Left colon (tissue), 2 donors: ENCODE results near the gene GATAD2B. TPM values are rescaled to one million over a fixed set of nuclear protein-coding genes. Genes with fewer than 3 reads are reported as not detected.

Experiments
- microRNA-seq, 2 donors: library from miRNA; unstranded; fragments of <30 nt; microRNA quantifications; one replicate each; pipeline versions ENCODE4 v1.1.0 to v1.2.0, GENCODE V29; 2020
- total RNA-seq, 2 donors: library from RNA; stranded (reverse); fragmentation: NEBNext Ultra II Directional; extraction: Animal tissue kit (Norgen Biotek cat#: 25700); gene quantifications; one replicate each; pipeline ENCODE4 v1.2.1, GENCODE V29; 2021
- donor health status: DM: no; HTN: no; CAD: no.
- donor health status: DM: yes; HTN: yes; CAD: no.

The GATAD2B gene
- total RNA-seq, 2 donors from 2014 or later = 33.9 to 34.9 TPM

Small RNA genes within 50 kb of the gene (microRNA-seq; reads per million reads assigned to microRNA genes)
- gene MIR6737 = 0 reads per million in 2 donors

Other genes starting within 250 kb of the GATAD2B start
- 1 to 10 TPM; 2.8 to 5.2 TPM for gene NPR1, start 244.3 kb downstream of the GATAD2B start, total RNA-seq
- 10 to 100 TPM; 25.8 to 28.1 TPM for gene INTS3, start 194.9 kb downstream of the GATAD2B start, total RNA-seq
- 10 to 100 TPM; 22.5 to 24.8 TPM for gene SLC27A3, start 147.6 kb downstream of the GATAD2B start, total RNA-seq
- 10 to 100 TPM; 32.1 to 41.7 TPM for gene DENND4B, start 23.7 kb upstream of the GATAD2B start, total RNA-seq
- gene CRTC2, start 35.6 kb upstream of the GATAD2B start, total RNA-seq = 10 to 100 TPM; 21.9 to 30.1 TPM
- gene SLC39A1, start 40.6 kb upstream of the GATAD2B start, total RNA-seq = 10 to 100 TPM; 68.8 to 70.9 TPM
- gene CREB3L4, start 44.9 kb upstream of the GATAD2B start, total RNA-seq = 10 to 100 TPM; 18.2 to 21.5 TPM
- 100 to 1,000 TPM; 147 to 149 TPM for gene JTB, start 54.7 kb upstream of the GATAD2B start, total RNA-seq
- 10 to 100 TPM; 61.3 to 65.4 TPM for gene RAB13, start 63.4 kb upstream of the GATAD2B start, total RNA-seq
- 1,000 to 10,000 TPM; 1,062 to 1,224 TPM for gene RPS27, start 67.8 kb upstream of the GATAD2B start, total RNA-seq
- under 1 TPM in 1 of 2 donors, not detected in 1; 0.06 TPM for gene NUP210L, start 232.1 kb upstream of the GATAD2B start, total RNA-seq